Activated naive CD4-positive, alpha-beta T cell treated with anti-CD3 and anti-CD28 coated beads, Interleukin-2, amount 10 ng/mL, durations not matched to agents 7 days and 5 days (primary cell): Measurements from ENCODE around the gene EMILIN1.
"Not testable (repeated sequence)": the region's sequence is repeated elsewhere in the genome, so short reads cannot be mapped to it uniquely, and the experiment has no call there.

Source experiments
- CTCF ChIA-PET: fragments of 350-600 bp; sonication (Branson Sonifier 250); formaldehyde crosslinking; loops from one replicate; lab custom pipeline; 2021; ENCODE audit warnings: antibody characterized with exemption; lab: Charles Lee
- DNase-seq: peaks from one replicate; pipeline ENCODE4 v3.0.0-alpha.2; 2020
- H3K27ac Mint-ChIP-seq: one replicate; pipeline ENCODE4 v1.8.0; 2021; ENCODE audit warnings: mild to moderate bottlenecking, moderate library complexity, mixed read lengths
- H3K27me3 Mint-ChIP-seq: one replicate; pipeline ENCODE4 v1.8.0; 2021; ENCODE audit warnings: mild to moderate bottlenecking, mixed read lengths
- H3K36me3 Mint-ChIP-seq: one replicate; pipeline ENCODE4 v1.8.0; 2021; ENCODE audit warnings: mixed read lengths
- H3K4me1 Mint-ChIP-seq: one replicate; pipeline ENCODE4 v1.8.0; 2021; ENCODE audit warnings: mixed read lengths
- H3K4me3 Mint-ChIP-seq: one replicate; pipeline ENCODE4 v1.8.0; 2021; ENCODE audit warnings: mild to moderate bottlenecking, moderate library complexity, mixed read lengths
- H3K9me3 Mint-ChIP-seq: one replicate; pipeline ENCODE4 v1.8.0; 2021; ENCODE audit warnings: mixed read lengths

EMILIN1 gene

GRCh38 chr2:27099334-27099955 is 21.0 kb downstream of the EMILIN1 start:
- Mint-ChIP-seq H3K27me3 (peaks cover 5% of the 10 kb centered on the region), H3K27ac (no peak overlapping the region), H3K9me3 (no peaks in the 10 kb centered on the region), H3K4me3 (no peak overlapping the region), H3K36me3 (no peaks in the 10 kb centered on the region), H3K4me1 (peaks cover 13% of the 10 kb centered on the region)
- no peak for DNase-seq
- CTCF ChIA-PET: interaction anchor here (0.8 to 4.6 kb wide), 10 partner anchors 15 to 204 kb away, joined by 3 to 28 read pairs (median 5); partner anchors contain the start of genes ABHD1, AGBL5, PREB and TRIM54

- Mint-ChIP-seq H3K4me1 (peaks cover 13% of the 10 kb centered on the region), H3K4me3 (no peak overlapping the region), H3K27me3 (peaks cover 5% of the 10 kb centered on the region), H3K27ac (no peak overlapping the region), H3K9me3 (no peaks in the 10 kb centered on the region), H3K36me3 (no peaks in the 10 kb centered on the region)
- CTCF ChIA-PET: interaction anchor here (0.9 to 4.6 kb wide), 7 partner anchors 15 to 203 kb away, joined by 3 to 28 read pairs (median 6); partner anchors contain the start of genes ABHD1 and TRIM54
- no peak for DNase-seq
Observed at GRCh38 chr2:27100036-27100435, 21.6 kb downstream of the EMILIN1 start.

- CTCF ChIA-PET: interaction anchor here (1.3 to 4.6 kb wide), 2 partner anchors 140 to 177 kb away, joined by 3 to 28 read pairs; partner anchors contain the start of gene TRIM54
- H3K4me1 Mint-ChIP-seq: no peaks in the 10 kb centered on the region
- no peak overlapping the region for H3K27ac Mint-ChIP-seq
- DNase-seq: no peak
- H3K27me3 Mint-ChIP-seq: peaks cover 10% of the 10 kb centered on the region
- H3K4me3 Mint-ChIP-seq: no peak overlapping the region
- no peaks in the 10 kb centered on the region for H3K36me3 Mint-ChIP-seq
- H3K9me3 Mint-ChIP-seq: no peaks in the 10 kb centered on the region
Observed at GRCh38 chr2:27102329-27102728, 23.9 kb downstream of the EMILIN1 start.

GRCh38 chr2:27105981-27106380 is 27.6 kb downstream of the EMILIN1 start:
- CTCF ChIA-PET: interaction anchor here (1.7 kb wide), 1 partner anchor 9 kb away, joined by 3 read pairs; no protein-coding TSS in a partner anchor
- H3K27ac Mint-ChIP-seq: no peak overlapping the region

DNA sequence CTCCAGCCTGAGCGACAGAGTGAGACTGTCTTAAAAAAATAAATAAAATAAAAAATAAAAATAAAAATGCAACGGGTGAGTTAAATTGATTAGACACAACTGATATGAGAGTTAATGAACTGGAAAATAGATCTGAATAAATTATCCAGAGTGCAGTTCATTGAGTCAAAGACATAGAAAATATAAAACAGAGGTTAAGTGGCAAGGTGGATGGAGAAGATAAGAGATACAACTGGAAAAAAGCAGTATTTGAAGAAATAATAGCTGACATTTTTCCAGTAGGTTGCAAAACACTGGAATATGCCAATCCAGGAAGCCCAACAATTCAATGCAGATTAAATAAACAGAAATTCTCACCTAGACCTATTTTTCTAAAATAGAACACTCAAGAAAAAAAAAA is 29.8 kb downstream of the EMILIN1 start:
- Mint-ChIP-seq H3K27ac (no peak overlapping the region), H3K4me3 (no peak overlapping the region), H3K36me3 (no peaks in the 10 kb centered on the region), H3K9me3 (no peaks in the 10 kb centered on the region), H3K4me1 (no peaks in the 10 kb centered on the region), H3K27me3 (peaks cover 25% of the 10 kb centered on the region)
- DNase-seq: no peak
- CTCF ChIA-PET: no interaction called here

More at GRCh38 chr2:27105981-27106380, 27.6 kb downstream of the EMILIN1 start:
- Mint-ChIP-seq H3K4me1 (no peaks in the 10 kb centered on the region), H3K9me3 (no peaks in the 10 kb centered on the region), H3K36me3 (no peaks in the 10 kb centered on the region), H3K4me3 (no peak overlapping the region), H3K27me3 (peaks cover 19% of the 10 kb centered on the region)
- no peak for DNase-seq

GRCh38 chr2:27109083-27109482 is 30.7 kb downstream of the EMILIN1 start:
- no peak overlapping the region for H3K27ac Mint-ChIP-seq
- CTCF ChIA-PET: no interaction called here
- no peaks in the 10 kb centered on the region for H3K36me3 Mint-ChIP-seq
- H3K27me3 Mint-ChIP-seq: peaks cover 28% of the 10 kb centered on the region
- H3K4me1 Mint-ChIP-seq: no peaks in the 10 kb centered on the region
- no peaks in the 10 kb centered on the region for H3K9me3 Mint-ChIP-seq
- no peak overlapping the region for H3K4me3 Mint-ChIP-seq
- no peak for DNase-seq

DNA sequence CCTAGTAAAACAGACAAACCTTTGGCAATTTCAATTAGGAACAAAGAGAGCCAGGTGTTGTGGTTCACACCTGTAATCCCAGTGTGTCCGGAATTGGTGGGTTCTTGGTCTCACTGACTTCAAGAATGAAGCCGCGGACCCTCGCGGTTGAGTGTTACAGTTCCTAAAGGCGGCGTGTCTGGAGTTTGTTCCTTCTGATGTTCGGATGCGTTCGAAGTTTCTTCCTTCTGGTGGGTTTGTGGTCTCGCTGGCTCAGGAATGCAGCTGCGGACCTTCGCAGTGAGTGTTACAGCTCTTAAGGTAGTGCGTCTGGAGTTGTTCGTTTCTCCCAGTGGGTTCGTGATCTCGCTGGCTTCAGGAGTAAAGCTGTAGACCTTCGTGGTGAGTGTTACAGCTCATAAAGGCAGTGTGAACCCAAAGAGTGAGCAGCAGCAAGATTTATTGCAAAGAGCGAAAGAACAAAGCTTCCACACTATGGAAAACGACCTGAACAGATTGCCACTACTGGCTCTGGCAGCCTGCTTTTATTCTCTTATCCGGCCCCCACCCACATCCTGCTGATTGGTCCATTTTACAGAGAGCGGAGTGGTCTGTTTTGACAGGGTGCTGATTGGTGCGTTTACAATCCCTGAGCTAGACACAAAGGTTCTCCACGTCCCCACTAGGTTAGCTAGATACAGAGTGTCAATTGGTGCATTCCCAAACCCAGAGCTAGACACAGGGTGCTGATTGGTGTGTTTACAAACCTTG is 32.4 kb downstream of the EMILIN1 start:
- DNase-seq, H3K4me1 Mint-ChIP-seq, CTCF ChIA-PET, H3K36me3 Mint-ChIP-seq, H3K9me3 Mint-ChIP-seq, H3K27ac Mint-ChIP-seq, H3K4me3 Mint-ChIP-seq: not testable (repeated sequence)
- peaks cover 28% of the 10 kb centered on the region for H3K27me3 Mint-ChIP-seq

- H3K4me1 Mint-ChIP-seq, H3K36me3 Mint-ChIP-seq, H3K9me3 Mint-ChIP-seq, H3K4me3 Mint-ChIP-seq, CTCF ChIA-PET, H3K27ac Mint-ChIP-seq, DNase-seq: not testable (repeated sequence)
- H3K27me3 Mint-ChIP-seq: peaks cover 28% of the 10 kb centered on the region
Observed at GRCh38 chr2:27111392-27112078, 33.1 kb downstream of the EMILIN1 start.

GRCh38 chr2:27115519-27115918 is 37.1 kb downstream of the EMILIN1 start:
- Mint-ChIP-seq H3K9me3 (no peaks in the 10 kb centered on the region), H3K4me1 (peaks cover 13% of the 10 kb centered on the region), H3K27ac (no peak overlapping the region), H3K4me3 (no peak overlapping the region), H3K27me3 (peaks cover 54% of the 10 kb centered on the region), H3K36me3 (no peaks in the 10 kb centered on the region)
- CTCF ChIA-PET: interaction anchor here (0.8 to 1.9 kb wide), 2 partner anchors 12 to 15 kb away, joined by 3 to 6 read pairs; no protein-coding TSS in a partner anchor
- DNase-seq: no peak

- Mint-ChIP-seq H3K4me1 (peaks cover 15% of the 10 kb centered on the region), H3K4me3 (peak overlapping the region; percentile 13), H3K36me3 (no peaks in the 10 kb centered on the region), H3K9me3 (no peaks in the 10 kb centered on the region), H3K27me3 (peaks cover 74% of the 10 kb centered on the region), H3K27ac (no peak overlapping the region)
- DNase-seq: no peak
- CTCF ChIA-PET: interaction anchor here (0.6 kb wide), 1 partner anchor 51 kb away, joined by 5 read pairs; no protein-coding TSS in a partner anchor
Observed at GRCh38 chr2:27117995-27118524, 39.6 kb downstream of the EMILIN1 start.

DNA sequence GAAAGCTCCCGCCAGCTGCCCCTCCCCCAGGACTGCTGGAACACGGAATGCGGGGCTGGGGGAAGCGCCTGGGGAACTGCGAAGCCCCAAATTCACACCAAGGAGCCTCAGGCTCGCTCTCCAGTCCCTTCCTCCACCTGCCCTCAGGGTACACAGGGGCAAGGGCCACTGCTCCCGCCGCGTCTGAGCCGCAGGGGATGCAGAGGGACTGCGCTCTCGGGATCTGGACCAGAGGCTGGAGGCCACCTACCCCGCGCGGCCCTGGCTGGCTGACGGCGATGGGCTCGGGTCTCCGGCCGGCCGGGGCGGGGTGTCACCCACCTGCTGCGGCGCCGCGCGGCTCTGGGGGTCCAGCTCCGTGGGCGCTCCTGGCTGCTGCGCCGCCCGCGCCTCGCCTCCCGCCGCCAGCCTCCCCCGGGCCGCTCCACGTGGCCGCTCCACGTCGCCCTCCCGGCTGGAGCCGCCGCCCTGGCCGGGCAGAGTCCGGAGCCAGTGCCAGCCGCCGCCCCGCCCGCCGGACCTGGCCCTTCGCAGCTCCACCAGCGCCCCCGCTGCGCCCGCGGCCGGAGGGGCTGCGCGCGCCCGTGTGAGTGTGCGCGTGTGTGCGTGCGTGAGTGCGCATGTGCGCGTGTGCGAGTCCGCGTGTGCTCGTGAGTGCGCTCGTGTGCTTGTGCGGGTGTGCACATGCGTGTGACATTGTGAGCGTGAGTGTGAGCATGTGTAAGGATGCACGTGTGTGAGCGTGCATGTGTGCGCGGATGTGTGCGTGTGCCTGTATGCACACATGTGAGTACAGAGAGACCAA is 40.3 kb downstream of the EMILIN1 start, which contains the start of gene CGREF1:
CGREF1 (minus strand) TSS at position 604 of the 805 bp plus-strand sequence. CDS start 14,762 bp downstream, outside the sequence.
- Mint-ChIP-seq H3K9me3 (no peaks in the 10 kb centered on the region), H3K27ac (no peak within 1 kb of the TSS), H3K4me1 (peaks cover 19% of the 10 kb centered on the region), H3K27me3 (peaks cover 74% of the 10 kb centered on the region), H3K36me3 (no peaks in the 10 kb centered on the region), H3K4me3 (peak within 1 kb of the TSS; percentile 77)
- peak; percentile 32 for DNase-seq
- CTCF ChIA-PET: no interaction called here

DNA sequence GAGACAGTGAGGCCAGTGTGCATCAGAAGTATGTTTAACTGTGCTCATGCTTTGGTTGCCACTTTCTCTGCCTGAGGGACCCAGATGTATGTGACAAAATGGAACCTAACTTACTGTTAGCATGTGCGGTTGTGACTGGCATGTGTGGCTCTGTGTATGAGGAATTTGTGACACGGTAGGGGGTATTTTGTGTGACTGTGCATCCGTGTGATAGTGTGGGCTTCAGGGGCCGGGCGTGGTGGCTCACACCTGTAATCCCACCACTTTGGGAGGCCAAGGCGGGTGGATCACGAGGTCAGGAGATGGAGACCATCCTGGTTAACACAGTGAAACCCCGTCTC is 40.9 kb downstream of the EMILIN1 start:
- H3K27ac Mint-ChIP-seq, H3K36me3 Mint-ChIP-seq, H3K9me3 Mint-ChIP-seq, CTCF ChIA-PET, DNase-seq: not testable (repeated sequence)
- H3K4me1 Mint-ChIP-seq: peaks cover 22% of the 10 kb centered on the region
- peak overlapping the region; percentile 77 for H3K4me3 Mint-ChIP-seq
- peaks cover 72% of the 10 kb centered on the region for H3K27me3 Mint-ChIP-seq

DNA sequence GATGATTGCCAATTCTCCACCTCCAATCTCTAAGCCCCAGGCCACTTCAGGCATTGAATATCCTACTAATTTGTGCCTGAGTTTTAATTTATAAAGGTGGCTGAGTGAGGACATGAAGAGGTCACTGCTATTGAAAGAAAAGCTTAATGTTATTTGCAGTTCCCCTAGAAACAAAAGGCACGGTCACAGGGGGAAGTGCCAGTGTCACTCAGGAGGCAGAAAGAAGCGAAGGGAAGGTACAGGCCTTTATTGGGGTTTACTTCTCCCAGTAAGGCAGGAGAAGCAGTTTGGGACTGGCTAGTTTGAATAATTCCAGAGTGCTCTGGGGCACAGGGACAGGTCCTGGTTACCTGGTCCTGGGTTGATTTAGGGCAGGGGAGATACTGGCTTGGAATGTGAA is 43.5 kb downstream of the EMILIN1 start:
- Mint-ChIP-seq H3K4me3 (no peak overlapping the region), H3K9me3 (no peaks in the 10 kb centered on the region), H3K4me1 (peaks cover 22% of the 10 kb centered on the region), H3K36me3 (no peaks in the 10 kb centered on the region), H3K27ac (no peak overlapping the region), H3K27me3 (peaks cover 62% of the 10 kb centered on the region)
- CTCF ChIA-PET: no interaction called here
- DNase-seq: no peak
